Hematopoietic multipotent progenitor cell treated with erythropoietin and hydrocortisone succinate and interleukin-3 and kit ligand, for 15 days (in vitro differentiated cells): ENCODE data around the gene RABGAP1L.
"Not testable (repeated sequence)": the region's sequence is repeated elsewhere in the genome, so short reads cannot be mapped to it uniquely, and the experiment has no call there.

Source experiments
- DNase-seq: peaks from one replicate; pipeline ENCODE4 v3.0.0-alpha.2; 2015; ENCODE audit warnings: low spot score

Gene RABGAP1L

GRCh38 chr1:174577681-174578080 lies 418.4 kb downstream of the RABGAP1L start:
- no peak for DNase-seq

- DNase-seq = no peak
These were observed 421.5 kb downstream of the RABGAP1L start for GRCh38 chr1:174580801-174581200.

- DNase-seq = no peak
These were observed 424.0 kb downstream of the RABGAP1L start for GRCh38 chr1:174583316-174583715.

GRCh38 chr1:174584071-174584470 lies 424.8 kb downstream of the RABGAP1L start:
- DNase-seq = no peak

GRCh38 chr1:174588618-174589017 lies 429.3 kb downstream of the RABGAP1L start:
- DNase-seq = not testable (repeated sequence)

- DNase-seq = no peak
These were observed 445.9 kb downstream of the RABGAP1L start for GRCh38 chr1:174605198-174605597.

GRCh38 chr1:174606471-174606870 lies 447.2 kb downstream of the RABGAP1L start:
- no peak for DNase-seq

GRCh38 chr1:174617905-174618304 lies 458.6 kb downstream of the RABGAP1L start:
- DNase-seq = not testable (repeated sequence)

GRCh38 chr1:174623324-174624035 lies 464.2 kb downstream of the RABGAP1L start:
- DNase-seq = no peak

- DNase-seq = no peak
These were observed 467.0 kb downstream of the RABGAP1L start for GRCh38 chr1:174626031-174627025.

- DNase-seq = no peak
These were observed 478.2 kb downstream of the RABGAP1L start for GRCh38 chr1:174637487-174637886.

- no peak for DNase-seq
These were observed 480.1 kb downstream of the RABGAP1L start for GRCh38 chr1:174639461-174639860.

GRCh38 chr1:174640783-174641182 lies 481.5 kb downstream of the RABGAP1L start:
- no peak for DNase-seq

- DNase-seq = no peak
These were observed 483.1 kb downstream of the RABGAP1L start for GRCh38 chr1:174642393-174642792.

GRCh38 chr1:174643206-174643605 lies 483.9 kb downstream of the RABGAP1L start:
- DNase-seq = no peak

GRCh38 chr1:174649572-174649971 lies 490.3 kb downstream of the RABGAP1L start:
- DNase-seq = not testable (repeated sequence)

GRCh38 chr1:174652569-174653280 lies 493.4 kb downstream of the RABGAP1L start:
- DNase-seq = no peak

- DNase-seq = no peak
These were observed 495.2 kb downstream of the RABGAP1L start for GRCh38 chr1:174654560-174654959.

GRCh38 chr1:174656409-174657059 lies 497.2 kb downstream of the RABGAP1L start:
- no peak for DNase-seq

- no peak for DNase-seq
These were observed 498.1 kb downstream of the RABGAP1L start for GRCh38 chr1:174657411-174657810.

GRCh38 chr1:174657893-174658292 lies 498.6 kb downstream of the RABGAP1L start:
- no peak for DNase-seq

- DNase-seq = no peak
These were observed 500.5 kb downstream of the RABGAP1L start for GRCh38 chr1:174659823-174660222.
